ENCODE results near the gene GPANK1.

Gene GPANK1

DNA sequence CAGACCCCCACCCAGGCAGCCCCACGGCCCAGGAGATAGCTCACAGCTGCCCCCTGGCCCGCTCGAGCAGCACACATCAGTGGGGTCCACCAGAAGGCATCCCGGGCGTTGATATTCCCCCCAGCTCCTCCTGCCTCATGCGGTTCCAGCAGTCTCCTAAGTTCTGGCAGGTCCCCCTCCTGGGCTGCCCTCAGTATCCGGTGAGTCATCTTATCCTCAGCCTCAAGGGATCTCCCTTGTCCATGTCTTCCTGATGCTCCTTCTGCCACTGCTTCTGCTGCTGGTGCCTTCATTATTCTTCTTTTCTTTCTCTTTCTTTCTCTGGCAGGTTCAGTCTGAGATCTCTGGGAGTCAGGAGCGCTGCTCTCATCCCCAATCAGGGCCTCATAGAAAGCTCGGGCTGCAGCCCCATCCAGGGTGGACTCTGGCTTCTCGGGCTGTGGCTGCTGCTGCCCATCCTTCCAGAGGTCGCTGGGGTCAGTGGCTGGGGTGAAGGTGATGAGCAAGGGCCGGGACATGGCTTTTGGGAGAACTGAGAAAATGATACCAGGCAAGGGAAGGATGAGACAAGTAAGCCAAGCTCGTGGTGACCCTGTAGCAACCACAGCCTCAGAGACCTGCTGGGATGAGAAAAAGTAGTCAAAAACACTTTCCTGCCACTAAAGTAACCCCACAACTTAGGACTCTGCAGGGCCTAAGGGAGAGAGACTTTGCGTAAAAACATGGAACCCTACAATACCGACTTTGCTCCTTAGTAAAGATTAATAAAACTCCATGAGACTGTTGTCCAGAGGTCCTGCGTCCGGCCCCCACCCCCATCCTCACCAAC, 622 bp downstream of the GPANK1 start:
- no peak for DNase-seq (ENCODE audit: extremely low read depth in 1 of 2, low read depth in 1 of 2)

DNA sequence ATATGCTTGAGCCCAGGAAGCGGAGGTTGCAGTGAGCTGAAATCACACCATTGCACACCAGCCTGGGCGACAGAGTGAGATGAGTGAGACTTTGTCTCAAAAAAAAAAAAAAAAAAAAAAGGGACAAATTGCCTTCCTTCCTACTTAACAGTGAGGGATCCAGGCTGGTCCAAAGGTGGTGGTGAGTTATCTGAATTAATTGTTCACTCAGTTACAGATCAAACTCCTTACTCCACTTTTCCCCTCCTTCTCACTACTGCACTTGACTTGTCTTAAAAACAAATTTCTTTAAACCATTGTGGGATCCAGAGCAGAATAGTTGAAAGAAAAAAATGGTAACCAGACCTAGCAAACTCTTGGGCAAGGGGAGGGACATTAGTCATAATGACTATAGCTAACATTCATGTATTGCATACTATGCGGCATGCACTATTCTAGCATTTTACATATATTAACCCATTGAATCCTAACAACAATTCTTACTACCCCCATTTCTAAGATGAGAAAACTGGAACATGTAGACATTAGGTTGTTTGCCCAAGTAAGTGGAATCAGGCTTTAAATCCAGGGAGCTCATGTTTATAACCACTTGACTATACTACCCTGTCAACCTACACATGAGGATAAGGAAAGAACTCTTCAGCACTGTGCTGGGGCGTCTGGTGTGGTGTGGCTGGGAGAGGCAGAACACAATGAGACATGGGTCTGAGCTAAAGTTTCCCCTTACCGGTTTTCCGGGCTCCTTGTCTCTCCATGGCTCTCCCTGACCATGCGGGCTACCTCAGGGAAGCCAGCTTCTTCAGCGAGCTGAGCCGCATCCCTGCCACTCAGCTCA, 1.5 kb downstream of the GPANK1 start:
- DNase-seq (ENCODE audit: extremely low read depth in 1 of 2, low read depth in 1 of 2), result no peak

DNA sequence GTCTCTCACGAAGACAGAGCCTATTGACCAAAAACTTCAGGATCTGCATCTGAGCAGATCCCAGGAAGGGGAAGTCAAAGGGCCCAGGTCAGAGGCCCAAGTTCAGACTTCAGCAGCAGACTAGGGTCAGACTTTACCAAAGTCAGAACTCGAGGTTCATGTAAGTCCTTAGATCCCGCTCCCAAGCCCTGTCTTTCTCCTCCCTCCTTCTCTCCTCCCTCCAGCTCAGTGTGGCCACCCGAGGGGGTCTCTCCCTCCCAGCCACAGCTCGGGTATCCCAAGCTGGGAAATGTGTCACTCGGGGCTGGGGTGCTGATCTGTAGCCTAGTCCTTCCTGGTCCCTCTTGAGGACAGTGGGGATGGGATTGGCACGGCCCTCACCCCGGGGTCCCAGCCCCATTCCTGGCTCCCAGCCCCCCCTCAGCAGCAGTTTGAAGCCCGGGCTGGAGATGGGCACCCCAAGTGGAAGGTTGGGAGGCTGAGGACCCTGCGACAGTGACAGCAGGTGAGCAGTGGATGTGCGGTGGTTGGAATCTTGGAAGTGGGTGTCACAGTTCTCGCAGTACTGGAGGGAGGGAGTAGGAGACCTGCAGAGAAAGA, 2.6 kb downstream of the GPANK1 start:
- no peak for DNase-seq (ENCODE audit: extremely low read depth in 1 of 2, low read depth in 1 of 2)

GRCh38 chr6:31661262-31662123, 3.3 kb downstream of the GPANK1 start:
- no peak for DNase-seq (ENCODE audit: extremely low read depth in 1 of 2, low read depth in 1 of 2)

DNA sequence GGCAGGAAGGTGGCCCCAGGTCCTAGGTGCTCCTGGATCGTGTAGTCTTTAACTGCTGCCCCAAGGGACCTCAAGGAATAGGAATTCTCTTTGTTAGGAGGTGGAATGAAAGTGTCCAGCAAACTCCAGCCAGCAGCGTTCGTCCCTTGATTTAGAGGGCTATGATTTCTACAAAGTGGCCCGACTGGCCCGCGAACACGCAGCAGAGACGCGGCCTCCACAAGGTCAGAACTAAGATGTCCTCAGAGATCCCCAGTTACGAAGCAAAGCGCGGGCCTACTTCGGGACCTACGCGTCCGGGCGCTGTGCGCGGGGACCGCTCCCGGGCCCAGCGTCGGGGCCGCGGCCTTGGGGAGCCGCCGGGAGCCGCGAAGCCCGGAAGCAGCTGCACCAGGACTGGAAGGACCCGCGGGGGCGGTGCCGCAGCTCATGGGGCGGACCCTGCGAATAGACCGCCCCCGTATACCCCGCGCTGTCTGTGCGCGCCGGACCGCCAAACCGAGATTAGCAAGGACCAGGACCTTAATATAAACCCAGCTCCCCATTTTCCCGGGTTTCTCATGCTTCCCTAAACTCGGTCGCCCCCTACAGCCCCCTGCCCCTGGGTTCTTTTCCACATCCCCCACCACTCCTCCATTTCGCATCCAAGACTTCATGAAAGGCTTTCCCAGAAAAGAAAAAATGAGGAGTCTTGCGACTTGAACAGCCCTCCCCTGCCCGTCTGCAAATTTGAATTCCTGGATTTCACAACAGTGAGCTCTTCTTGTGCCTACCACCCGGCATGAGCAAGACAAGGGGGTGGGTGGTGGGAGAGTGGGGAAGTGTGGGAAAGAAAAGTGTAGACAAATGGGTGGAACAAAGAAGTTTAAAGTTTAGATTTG, 4.2 kb downstream of the GPANK1 start, which contains the start of gene C6orf47:
TSS of gene C6orf47 (minus strand) at position 398 of the 881 bp plus-strand sequence. CDS start 831 bp downstream, outside the sequence.
- peak; percentile 37 to 70 for DNase-seq (ENCODE audit: extremely low read depth in 1 of 2, low read depth in 1 of 2)

DNA sequence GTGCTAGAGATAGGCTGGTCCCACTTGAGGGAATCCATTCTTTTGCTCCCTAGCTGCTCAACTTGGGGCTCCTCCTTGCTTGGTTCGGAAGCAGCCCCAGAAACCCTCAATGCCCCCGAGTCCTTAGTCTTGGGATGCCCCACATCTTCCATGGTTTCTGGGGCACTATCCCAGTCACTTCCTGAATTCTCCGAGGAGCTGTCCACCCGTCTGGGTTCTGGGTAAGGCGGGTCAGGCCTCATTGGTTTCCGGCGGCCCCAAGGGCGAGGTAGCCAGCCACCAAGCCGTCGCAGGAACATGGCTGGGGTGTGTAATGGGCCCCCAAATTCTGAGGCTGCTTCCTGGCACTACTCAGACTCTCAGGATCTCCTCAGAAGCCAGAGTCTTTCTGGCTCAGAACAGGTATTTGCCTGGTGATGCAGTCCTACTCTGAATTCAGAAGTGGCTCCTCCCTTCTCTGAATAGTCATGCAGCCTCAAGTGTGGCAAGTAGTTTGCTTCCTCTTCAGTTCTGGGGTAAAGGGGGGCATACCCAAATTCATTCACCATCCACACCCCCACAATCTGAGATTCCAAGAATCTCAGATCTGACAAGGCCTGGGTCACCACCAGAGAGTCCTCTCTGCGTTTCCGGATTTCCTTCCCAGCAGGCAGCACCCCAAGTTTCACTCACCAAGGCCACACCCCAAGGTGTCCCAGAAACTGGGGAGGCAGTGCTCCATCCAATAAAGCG, 5.0 kb downstream of the GPANK1 start:
- no peak for DNase-seq (ENCODE audit: extremely low read depth in 1 of 2, low read depth in 1 of 2)

DNA sequence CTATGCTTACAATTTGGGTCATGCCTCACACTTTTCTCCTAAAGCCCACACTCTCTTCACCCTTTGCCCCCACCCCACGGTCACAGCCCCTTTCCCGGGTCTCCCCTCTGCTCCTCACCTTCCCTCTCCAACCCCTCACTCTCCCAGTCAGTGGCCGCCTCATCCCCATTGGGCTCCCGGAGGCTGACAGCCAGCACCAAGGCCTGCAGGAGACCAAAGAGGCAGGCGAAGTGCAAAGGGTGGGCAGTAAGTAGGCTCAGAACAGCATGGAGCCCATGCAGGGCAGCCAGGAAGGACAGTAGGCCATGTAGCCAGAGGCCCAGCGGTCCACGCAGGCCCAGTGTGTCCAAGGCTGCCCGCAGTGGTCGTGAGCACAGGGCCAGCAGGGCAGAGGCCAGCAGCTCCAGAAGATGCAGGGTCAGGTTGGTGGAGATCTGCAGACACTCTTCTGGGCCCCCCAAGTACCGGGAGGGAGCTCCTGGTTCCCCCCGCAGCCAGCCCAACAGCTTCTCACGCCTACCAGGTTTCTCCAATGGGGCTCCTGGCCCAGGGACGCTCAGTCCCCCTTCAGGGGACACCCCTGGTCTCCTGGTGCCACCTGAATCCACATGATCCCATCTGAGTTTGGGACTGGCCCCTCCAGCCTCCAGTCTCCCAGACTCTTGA, 5.7 kb downstream of the GPANK1 start:
- no peak for DNase-seq (ENCODE audit: extremely low read depth in 1 of 2, low read depth in 1 of 2)

- no peak for DNase-seq (ENCODE audit: extremely low read depth in 1 of 2, low read depth in 1 of 2)
These were observed 6.6 kb downstream of the GPANK1 start for GRCh38 chr6:31658158-31658688.

GRCh38 chr6:31657406-31658157, 7.2 kb downstream of the GPANK1 start:
- no peak for DNase-seq (ENCODE audit: extremely low read depth in 1 of 2, low read depth in 1 of 2)

DNA sequence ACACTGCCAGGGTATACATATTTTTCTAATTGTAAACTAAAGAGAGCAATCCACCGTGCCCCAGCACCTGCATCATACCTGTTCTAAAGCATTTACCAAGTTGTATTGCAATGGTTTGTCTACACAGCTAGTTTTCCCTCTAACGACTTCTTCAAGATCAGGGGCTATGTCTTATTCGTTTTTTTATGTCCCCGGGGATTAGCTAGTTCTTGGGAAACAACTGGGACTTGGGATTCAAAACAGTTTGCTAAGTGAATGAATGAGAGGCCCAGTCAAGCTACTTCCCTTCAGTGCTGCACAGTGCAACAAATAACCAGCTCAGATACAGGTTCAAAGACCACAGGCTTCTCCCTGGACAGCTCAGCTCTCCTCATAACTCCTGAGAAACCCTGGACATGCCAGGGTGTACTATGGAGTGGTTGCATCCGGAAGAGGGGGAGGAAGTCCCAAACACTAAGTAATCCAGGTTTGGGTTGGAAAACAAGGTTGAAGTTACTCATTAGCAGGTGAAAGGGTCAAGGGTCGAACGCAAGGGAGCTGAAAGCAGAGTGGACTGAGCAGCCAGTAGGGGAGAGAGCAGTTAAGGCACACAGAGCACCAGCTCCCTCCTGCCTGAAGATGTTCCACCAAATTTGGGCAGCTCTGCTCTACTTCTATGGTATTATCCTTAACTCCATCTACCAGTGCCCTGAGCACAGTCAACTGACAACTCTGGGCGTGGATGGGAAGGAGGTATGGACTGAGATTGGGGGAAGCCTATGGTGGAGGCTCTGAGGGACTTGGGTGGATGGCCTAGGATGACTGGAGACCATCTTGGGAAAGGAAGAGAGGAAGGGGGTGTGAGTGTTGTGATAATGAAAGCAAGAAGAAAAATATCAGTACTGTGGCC, 9.2 kb downstream of the GPANK1 start, which contains the start of gene APOM:
TSS of gene APOM (plus strand) at position 546 of the 889 bp plus-strand sequence. CDS start at position 619, 73 bp downstream.
- DNase-seq (ENCODE audit: extremely low read depth in 1 of 2, low read depth in 1 of 2), result no peak

DNA sequence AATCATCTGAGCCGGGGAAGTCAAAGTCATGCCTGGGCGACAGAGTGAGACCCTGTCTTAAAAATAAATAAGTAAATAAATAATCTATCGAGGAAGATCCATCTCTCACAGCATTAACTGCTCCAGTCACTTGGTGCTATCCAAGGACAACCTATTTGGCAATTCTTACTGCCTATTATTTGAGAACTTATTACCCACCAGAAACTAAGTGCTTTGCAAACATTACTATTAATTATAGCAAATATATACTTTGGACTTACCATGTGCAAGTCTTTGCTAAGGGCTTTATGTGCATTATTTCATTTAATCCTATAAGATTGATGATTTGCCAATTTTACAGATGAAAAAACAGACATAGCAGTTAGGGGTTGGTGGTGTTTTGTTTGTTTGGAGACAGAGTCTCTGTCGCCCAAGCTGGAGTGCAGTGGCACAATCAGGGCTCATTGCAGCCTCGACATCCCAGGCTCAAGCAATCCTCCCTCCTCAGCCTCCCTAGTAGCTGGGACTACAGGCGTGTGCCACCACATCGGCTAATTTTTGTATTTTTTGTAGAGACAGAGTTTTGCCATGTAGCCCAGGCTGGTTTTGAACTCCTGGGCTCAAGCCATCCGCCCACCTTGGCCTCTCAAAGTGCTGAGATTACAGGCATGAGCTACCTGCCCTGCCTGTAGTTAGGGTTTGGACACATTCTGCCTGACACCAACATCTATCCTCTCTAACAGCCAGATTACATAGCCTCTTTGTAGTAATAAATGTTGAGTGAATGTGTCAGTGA, 10.0 kb downstream of the GPANK1 start:
- no peak for DNase-seq (ENCODE audit: extremely low read depth in 1 of 2, low read depth in 1 of 2)

GRCh38 chr6:31652925-31653724, 11.7 kb downstream of the GPANK1 start:
- DNase-seq (ENCODE audit: extremely low read depth in 1 of 2, low read depth in 1 of 2), result peak; percentile 66 to 69

GRCh38 chr6:31651602-31652191, 13.1 kb downstream of the GPANK1 start:
- no peak for DNase-seq (ENCODE audit: extremely low read depth in 1 of 2, low read depth in 1 of 2)

GRCh38 chr6:31645325-31645724, 19.5 kb downstream of the GPANK1 start:
- DNase-seq (ENCODE audit: extremely low read depth in 1 of 2, low read depth in 1 of 2), result no peak

Data from activated CD8-positive, alpha-beta memory T cell treated with anti-CD3 and anti-CD28 coated beads for 1 hour (primary cell).